ENCODE measurements around the gene CDS2.

Gene CDS2

GRCh38 chr20:5212907-5213487, 86.2 kb downstream of the CDS2 start:
- DNase-seq (ENCODE audit: low spot score) = no peak

- DNase-seq (ENCODE audit: low spot score) = no peak
Measured at GRCh38 chr20:5214826-5215225, 88.0 kb downstream of the CDS2 start.

GRCh38 chr20:5215672-5216304, 89.0 kb downstream of the CDS2 start:
- peak; percentile 21 for DNase-seq (ENCODE audit: low spot score)

GRCh38 chr20:5216663-5217062, 89.9 kb downstream of the CDS2 start:
- DNase-seq (ENCODE audit: low spot score) = no peak

GRCh38 chr20:5217616-5218015, 90.8 kb downstream of the CDS2 start:
- DNase-seq (ENCODE audit: low spot score) = no peak

GRCh38 chr20:5220321-5221060, 93.7 kb downstream of the CDS2 start:
- DNase-seq (ENCODE audit: low spot score) = no peak

DNA sequence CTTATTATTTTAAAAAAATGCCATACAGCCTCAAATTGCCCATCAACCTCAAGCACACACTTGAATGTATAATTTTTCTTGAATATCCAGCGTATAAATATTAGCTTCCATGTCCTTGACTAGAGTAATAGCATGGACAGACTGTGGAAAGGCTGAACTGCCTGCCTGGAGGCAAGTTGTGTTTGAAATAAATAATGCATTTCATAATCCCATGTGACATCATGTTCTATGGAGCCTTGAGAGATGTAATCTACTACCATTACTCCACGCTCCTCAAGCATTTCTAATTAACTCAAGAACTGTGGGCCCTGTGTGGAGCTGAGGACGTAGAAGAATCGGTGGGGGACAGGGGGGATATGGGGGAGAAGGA, 94.2 kb downstream of the CDS2 start:
- no peak for DNase-seq (ENCODE audit: low spot score)

DNA sequence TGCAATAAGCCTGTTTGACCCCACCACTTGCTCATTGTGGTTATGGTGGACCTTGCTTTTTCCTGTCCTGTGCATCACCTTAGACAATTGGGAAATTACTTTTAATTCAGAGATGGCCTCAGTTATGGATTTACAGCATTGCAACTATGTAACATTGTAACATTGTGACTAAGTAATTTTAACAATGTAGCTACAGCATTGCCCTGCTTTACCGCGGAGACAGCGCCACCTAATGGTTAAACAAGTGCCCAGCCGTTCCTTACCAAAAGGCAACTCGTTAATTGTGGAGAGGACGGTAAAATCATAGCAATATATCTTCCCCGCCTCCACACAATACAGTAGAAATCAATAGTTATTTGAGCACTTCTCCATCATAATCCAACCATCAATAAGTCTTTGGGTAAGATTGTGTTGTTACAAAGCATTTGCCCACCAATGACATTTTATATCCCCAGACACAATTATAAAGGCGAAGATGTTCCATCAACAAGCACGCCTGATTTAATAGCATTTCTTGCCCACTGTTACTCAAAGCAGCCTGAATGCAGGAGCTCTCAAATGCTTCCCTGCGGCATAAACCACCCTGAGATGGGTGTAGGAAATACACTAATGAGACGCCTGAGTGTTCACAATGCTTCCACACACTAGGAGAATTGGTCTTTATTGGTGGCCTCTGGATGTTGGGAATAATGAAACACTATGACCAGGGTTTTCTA, 96.3 kb downstream of the CDS2 start:
- DNase-seq (ENCODE audit: low spot score) = peak; percentile 64

GRCh38 chr20:5230544-5230943, 103.7 kb downstream of the CDS2 start:
- DNase-seq (ENCODE audit: low spot score) = no peak

GRCh38 chr20:5234158-5234557, 107.3 kb downstream of the CDS2 start:
- DNase-seq (ENCODE audit: low spot score) = no peak

GRCh38 chr20:5234978-5235377, 108.2 kb downstream of the CDS2 start:
- no peak for DNase-seq (ENCODE audit: low spot score)
